ENCODE data around the gene CRYBG2.

GRCh38 chr1:26367441-26367840 lies 13.5 kb upstream of the CRYBG2 start:
- TF ChIP-seq CTCF (IDR thresholded peaks at IDR 0.05) = no peak
- TF ChIP-seq POLR2A (IDR thresholded peaks at IDR 0.05) = no peak
- no peak for TF ChIP-seq POLR2AphosphoS5 (IDR thresholded peaks at IDR 0.05)

All from gastroesophageal sphincter (tissue), 3 donors.